HFFc6 (cell line): ENCODE data around the gene POU4F1. TPM values are rescaled to one million over a fixed set of nuclear protein-coding genes. Genes with fewer than 3 reads are reported as not detected.
"Not testable (repeated sequence)": the region's sequence is repeated elsewhere in the genome, so short reads cannot be mapped to it uniquely, and the experiment has no call there.

Experiments
- DNase-seq: peaks from one replicate; pipeline ENCODE4 v3.0.0-alpha.2; 2018
- H3K27ac Mint-ChIP-seq: 2 replicates; pipeline ENCODE4 v1.8.0; 2020; ENCODE audit warnings: mild to moderate bottlenecking, mixed read lengths
- H3K27me3 Mint-ChIP-seq: 2 replicates; pipeline ENCODE4 v1.8.0; 2021; ENCODE audit warnings: mild to moderate bottlenecking, moderate library complexity, mixed read lengths; ENCODE audit not compliant: insufficient read depth
- H3K36me3 Mint-ChIP-seq: 2 replicates; pipeline ENCODE4 v1.8.0; 2021; ENCODE audit warnings: low read depth, mixed read lengths
- H3K4me1 Mint-ChIP-seq: 2 replicates; pipeline ENCODE4 v1.8.0; 2020; ENCODE audit warnings: low read depth, mixed read lengths
- H3K4me3 Mint-ChIP-seq: 2 replicates; pipeline ENCODE4 v1.8.0; 2020; ENCODE audit warnings: mild to moderate bottlenecking, moderate library complexity, mixed read lengths
- H3K9me3 Mint-ChIP-seq: 2 replicates; pipeline ENCODE4 v1.8.0; 2020; ENCODE audit warnings: mild to moderate bottlenecking, mixed read lengths
- long read RNA-seq: library from polyadenylated mRNA; unstranded; transcript quantifications from one replicate; pipeline ENCODE4 v2.0.0, GENCODE V29; 2019
- total RNA-seq, 6 experiments: library from RNA; stranded (reverse); fragmentation: NEBNext Ultra II Directional; extraction: Animal tissue kit (Norgen Biotek cat#: 25700); gene quantifications; 2 replicates in 1 of 6; 3 replicates in 5 of 6; pipeline ENCODE4 v1.2.3, GENCODE V29; 2021
- TF ChIP-seq, protein P1 (sequence below): fragments of 200-600 bp; sonication (generic); IDR thresholded peaks from 2 replicates; pipeline ENCODE4 v1.5.0; 2021; ENCODE audit warnings: antibody characterized with exemption, mild to moderate bottlenecking

Gene POU4F1, protein sequence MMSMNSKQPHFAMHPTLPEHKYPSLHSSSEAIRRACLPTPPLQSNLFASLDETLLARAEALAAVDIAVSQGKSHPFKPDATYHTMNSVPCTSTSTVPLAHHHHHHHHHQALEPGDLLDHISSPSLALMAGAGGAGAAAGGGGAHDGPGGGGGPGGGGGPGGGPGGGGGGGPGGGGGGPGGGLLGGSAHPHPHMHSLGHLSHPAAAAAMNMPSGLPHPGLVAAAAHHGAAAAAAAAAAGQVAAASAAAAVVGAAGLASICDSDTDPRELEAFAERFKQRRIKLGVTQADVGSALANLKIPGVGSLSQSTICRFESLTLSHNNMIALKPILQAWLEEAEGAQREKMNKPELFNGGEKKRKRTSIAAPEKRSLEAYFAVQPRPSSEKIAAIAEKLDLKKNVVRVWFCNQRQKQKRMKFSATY
- not detected for total RNA-seq
- long read RNA-seq = 0 reads

DNA sequence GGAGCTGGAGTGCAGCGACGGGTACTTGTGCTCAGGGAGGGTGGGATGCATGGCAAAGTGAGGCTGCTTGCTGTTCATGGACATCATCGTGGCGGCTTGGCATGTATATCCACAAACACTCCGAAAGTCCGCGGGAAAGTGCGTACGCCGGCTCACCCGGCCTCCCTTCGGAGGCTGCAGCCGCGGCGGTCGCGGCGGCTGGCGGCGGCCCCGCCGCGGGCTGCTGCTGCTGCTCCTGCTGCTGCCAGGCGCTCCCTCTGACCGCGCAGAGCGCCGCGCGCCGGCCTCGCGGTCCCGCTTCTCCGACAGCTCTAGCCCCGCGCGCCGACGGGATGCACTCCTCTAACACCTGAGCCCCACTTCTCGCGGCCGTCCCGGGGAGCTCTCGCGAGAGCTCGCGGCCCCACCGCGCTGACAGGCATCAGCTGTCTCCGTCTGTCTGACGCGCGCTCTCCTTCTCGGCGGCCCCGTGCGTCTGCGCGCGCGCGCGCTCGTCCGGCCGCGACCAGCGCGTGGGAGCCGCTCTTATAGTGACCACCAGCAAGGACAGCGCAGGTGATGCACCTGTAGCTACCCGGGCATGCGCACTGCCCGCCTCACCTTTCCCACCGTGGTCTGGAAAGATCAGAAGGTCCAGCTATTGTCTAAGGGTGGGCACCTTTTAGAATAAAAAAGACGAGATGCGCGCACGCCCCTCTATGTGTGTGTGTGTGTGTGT is at the start of gene POU4F1:
Gene POU4F1, minus strand, starts transcription at position 313 of the 718 bp plus-strand sequence. Its CDS starts 226 bp downstream, at position 87.
- TF ChIP-seq, protein P1, sequence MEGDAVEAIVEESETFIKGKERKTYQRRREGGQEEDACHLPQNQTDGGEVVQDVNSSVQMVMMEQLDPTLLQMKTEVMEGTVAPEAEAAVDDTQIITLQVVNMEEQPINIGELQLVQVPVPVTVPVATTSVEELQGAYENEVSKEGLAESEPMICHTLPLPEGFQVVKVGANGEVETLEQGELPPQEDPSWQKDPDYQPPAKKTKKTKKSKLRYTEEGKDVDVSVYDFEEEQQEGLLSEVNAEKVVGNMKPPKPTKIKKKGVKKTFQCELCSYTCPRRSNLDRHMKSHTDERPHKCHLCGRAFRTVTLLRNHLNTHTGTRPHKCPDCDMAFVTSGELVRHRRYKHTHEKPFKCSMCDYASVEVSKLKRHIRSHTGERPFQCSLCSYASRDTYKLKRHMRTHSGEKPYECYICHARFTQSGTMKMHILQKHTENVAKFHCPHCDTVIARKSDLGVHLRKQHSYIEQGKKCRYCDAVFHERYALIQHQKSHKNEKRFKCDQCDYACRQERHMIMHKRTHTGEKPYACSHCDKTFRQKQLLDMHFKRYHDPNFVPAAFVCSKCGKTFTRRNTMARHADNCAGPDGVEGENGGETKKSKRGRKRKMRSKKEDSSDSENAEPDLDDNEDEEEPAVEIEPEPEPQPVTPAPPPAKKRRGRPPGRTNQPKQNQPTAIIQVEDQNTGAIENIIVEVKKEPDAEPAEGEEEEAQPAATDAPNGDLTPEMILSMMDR = no peak
- Mint-ChIP-seq H3K36me3 (no peaks in the 10 kb centered on the region), H3K4me1 (peaks cover 19% of the 10 kb centered on the region), H3K27me3 (peaks cover 71% of the 10 kb centered on the region), H3K27ac (no peak within 1 kb of the TSS), H3K4me3 (peak within 1 kb of the TSS; percentile 27; the same call in 1 of the 2 replicates), H3K9me3 (no peaks in the 10 kb centered on the region; the same call in 1 of the 2 replicates)
- DNase-seq = no peak

DNA sequence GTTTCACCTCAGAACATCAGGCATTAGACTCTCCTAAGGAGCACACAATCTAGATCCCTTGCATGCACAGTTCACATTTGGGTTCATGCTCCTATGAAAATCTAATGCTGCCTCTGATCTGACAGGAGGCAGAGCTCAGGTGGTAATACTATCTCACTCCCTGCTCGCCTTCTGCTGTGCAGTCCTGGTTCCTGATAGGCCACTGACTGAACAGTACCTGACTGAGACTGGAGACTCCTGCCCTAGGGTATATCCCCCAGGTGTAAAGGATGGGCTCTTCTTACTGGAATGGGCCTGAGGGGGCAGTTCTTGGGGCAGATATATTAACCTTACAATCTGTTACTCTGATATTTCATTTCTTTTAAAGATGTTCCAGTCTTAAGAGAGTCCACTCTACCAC is 49.3 kb upstream of the POU4F1 start:
- 0 out of 2 replicates have a peak, but pooled peaks cover 5% of the 10 kb centered on the region for H3K36me3 Mint-ChIP-seq
- H3K27ac Mint-ChIP-seq = no peak overlapping the region
- H3K4me3 Mint-ChIP-seq = no peak overlapping the region
- DNase-seq = no peak
- peaks cover 5% of the 10 kb centered on the region for H3K4me1 Mint-ChIP-seq
- no peaks in the 10 kb centered on the region for H3K27me3 Mint-ChIP-seq
- TF ChIP-seq, protein P1 = no peak
- no peaks in the 10 kb centered on the region for H3K9me3 Mint-ChIP-seq

DNA sequence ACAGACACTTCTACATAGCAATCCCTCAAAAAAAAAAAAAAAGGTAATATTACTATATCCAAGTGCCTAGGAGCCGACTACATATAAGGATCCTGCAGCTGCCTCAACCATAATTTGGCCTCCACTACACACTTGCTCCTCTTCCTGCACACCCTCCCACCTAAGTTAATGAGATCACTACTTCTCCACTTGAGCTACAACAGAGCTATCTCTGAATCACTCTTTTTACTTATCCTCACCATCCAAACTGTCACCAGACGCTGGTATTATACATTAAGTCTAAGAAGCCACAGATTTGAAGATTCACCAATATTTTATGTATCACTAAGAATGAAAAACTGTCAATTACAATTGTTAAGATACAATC is 47.3 kb upstream of the POU4F1 start:
- Mint-ChIP-seq H3K27me3 (no peaks in the 10 kb centered on the region), H3K9me3 (no peaks in the 10 kb centered on the region), H3K4me1 (no peaks in the 10 kb centered on the region), H3K4me3 (no peak overlapping the region), H3K27ac (no peak overlapping the region), H3K36me3 (0 out of 2 replicates have a peak, but pooled peaks cover 3% of the 10 kb centered on the region)
- TF ChIP-seq, protein P1 = no peak
- DNase-seq = no peak

DNA sequence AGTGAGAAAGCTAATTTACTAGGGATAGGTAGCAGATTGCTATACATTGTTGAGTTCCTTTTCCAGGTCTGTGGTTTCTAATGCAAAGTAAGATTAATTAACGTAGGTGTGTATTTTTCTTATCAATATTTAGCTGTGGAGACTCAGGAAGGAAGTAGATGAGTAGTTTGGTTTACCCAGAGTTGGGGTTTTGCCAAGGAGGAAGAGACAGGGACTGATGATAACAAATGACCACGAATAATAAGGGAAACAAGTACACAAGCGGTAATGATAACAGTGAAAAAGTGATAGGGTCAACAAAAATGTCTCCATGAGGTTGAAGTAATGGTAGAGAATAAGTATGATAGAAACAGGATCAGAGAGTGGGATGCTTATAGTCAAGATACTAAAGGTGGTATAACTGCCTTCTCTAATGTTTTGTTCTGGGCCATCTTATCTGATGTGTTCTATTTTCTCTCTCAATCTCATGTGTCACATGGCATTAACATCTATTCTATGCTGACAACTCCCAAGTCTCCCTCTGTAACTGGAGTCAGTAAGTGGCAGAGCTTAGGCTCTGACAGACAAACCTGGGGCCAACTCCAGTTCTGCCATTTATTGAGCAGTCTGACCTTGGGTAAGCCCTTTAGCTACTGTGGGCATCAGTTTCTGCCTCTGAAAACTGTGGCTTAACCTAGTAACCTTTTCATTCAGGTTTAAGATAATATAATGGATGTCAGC is 46.8 kb upstream of the POU4F1 start:
- TF ChIP-seq, protein P1 = no peak

DNA sequence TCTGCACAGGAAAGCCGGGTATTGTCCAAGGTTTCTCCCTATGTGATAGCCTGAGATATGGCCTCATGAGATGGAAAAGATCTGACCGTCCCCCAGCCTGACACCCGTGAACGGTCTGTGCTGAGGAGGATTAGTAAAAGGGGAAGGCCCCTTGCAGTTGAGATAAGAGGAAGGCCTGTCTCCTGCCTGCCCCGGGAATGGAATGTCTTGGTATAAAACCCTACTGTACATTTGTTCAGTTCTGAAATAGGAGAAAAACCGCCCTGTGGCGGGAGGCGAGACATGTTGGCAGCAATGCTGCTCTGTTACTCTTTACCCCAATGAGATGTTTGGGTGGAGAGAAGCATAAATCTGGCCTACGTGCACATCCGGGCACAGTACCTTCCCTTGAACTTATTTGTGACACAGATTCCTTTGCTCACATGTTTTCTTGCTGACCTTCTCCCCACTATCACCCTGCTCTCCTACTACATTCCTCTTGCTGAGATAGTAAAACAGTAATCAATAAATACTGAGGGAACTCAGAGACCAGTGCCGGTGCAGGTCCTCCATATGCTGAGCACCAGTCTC is 43.8 kb upstream of the POU4F1 start:
- H3K36me3 Mint-ChIP-seq, H3K27me3 Mint-ChIP-seq, H3K9me3 Mint-ChIP-seq, H3K4me3 Mint-ChIP-seq, DNase-seq, H3K4me1 Mint-ChIP-seq, H3K27ac Mint-ChIP-seq: not testable (repeated sequence)

More for the DNA sequence above, 46.8 kb upstream of the POU4F1 start:
- no peak overlapping the region for H3K4me3 Mint-ChIP-seq
- H3K27ac Mint-ChIP-seq = no peak overlapping the region
- H3K36me3 Mint-ChIP-seq = no peaks in the 10 kb centered on the region
- no peaks in the 10 kb centered on the region for H3K4me1 Mint-ChIP-seq
- no peaks in the 10 kb centered on the region for H3K27me3 Mint-ChIP-seq
- H3K9me3 Mint-ChIP-seq = no peaks in the 10 kb centered on the region
- DNase-seq = no peak
